ENCODE measurements around the gene BMPER.

GRCh38 chr7:34042406-34042805 lies 137.1 kb downstream of the BMPER start:
- TF ChIP-seq CTCF (conservative IDR thresholded peaks at IDR 0.05; ENCODE audit: low read depth, low read length) (no peak), EZH2 (IDR thresholded peaks at IDR 0.05; ENCODE audit: borderline replicate concordance, low read depth, low read length, poor library complexity, severe bottlenecking) (no peak)
